ENCODE results near the gene AGAP2. TPM values are rescaled to one million over a fixed set of nuclear protein-coding genes. Genes with fewer than 3 reads are reported as not detected.

AGAP2 gene
- total and polyA plus RNA-seq, 2 of the 8 experiments (the other 6 are each of a cell fraction or from before 2014, with no cell fraction given) = 1.5 TPM

- no peak for TF ChIP-seq CHD7 (IDR thresholded peaks at IDR 0.05; ENCODE audit: insufficient replicate concordance, low read length)
- no peak for TF ChIP-seq RFX5 (IDR thresholded peaks at IDR 0.05; ENCODE audit: borderline replicate concordance, low read depth, low read length)
- TF ChIP-seq EGR1 (IDR thresholded peaks at IDR 0.05; ENCODE audit: borderline replicate concordance, low read depth, low read length) = peak; percentile 33; the same call in 1 of the 2 replicates
- no peak for TF ChIP-seq RNF2 (IDR thresholded peaks at IDR 0.05; ENCODE audit: borderline replicate concordance, low read depth, low read length, missing control alignments, poor library complexity, severe bottlenecking)
Measured at GRCh38 chr12:57754411-57755193, 16.1 kb upstream of the AGAP2 start, which contains the start of gene MARCHF9 (continued).
